Neural progenitor cell (in vitro differentiated cells): ENCODE data around the gene NAT9. TPM values are rescaled to one million over a fixed set of nuclear protein-coding genes. Genes with fewer than 3 reads are reported as not detected.
A peak's percentile ranks its signal among the peaks of the same experiment; 100 is the strongest.

Experiments used
- DNase-seq: peaks from one replicate; pipeline ENCODE4 v3.0.0-alpha.2; 2016; ENCODE audit warnings: low spot score
- H2AFZ ChIP-seq: fragments of 200-600 bp; sonication (generic); replicated peaks from 2 replicates; pipeline ENCODE4 v1.6.1; 2016; ENCODE audit warnings: antibody characterized with exemption
- H3F3A ChIP-seq: fragments of 200-600 bp; sonication (generic); 2 replicates; pipeline ENCODE4 v1.6.1; 2016; ENCODE audit warnings: antibody characterized with exemption, low read depth
- H3K27ac ChIP-seq: fragments of 200-600 bp; sonication (generic); 2 replicates; pipeline ENCODE4 v1.5.1; 2016; ENCODE audit warnings: mild to moderate bottlenecking
- H3K27me3 ChIP-seq: fragments of 200-600 bp; sonication (generic); 2 replicates; pipeline ENCODE4 v1.6.1; 2016; ENCODE audit warnings: mild to moderate bottlenecking, moderate library complexity
- H3K36me3 ChIP-seq: fragments of 200-600 bp; sonication (generic); 2 replicates; pipeline ENCODE4 v1.5.1; 2016
- H3K4me1 ChIP-seq: fragments of 200-600 bp; sonication (generic); 2 replicates; pipeline ENCODE4 v1.6.1; 2016; ENCODE audit warnings: mixed run types
- H3K4me2 ChIP-seq: fragments of 200-600 bp; sonication (generic); 2 replicates; pipeline ENCODE4 v1.6.1; 2016
- H3K4me3 ChIP-seq: fragments of 200-600 bp; sonication (generic); 2 replicates; pipeline ENCODE4 v1.5.1; 2016
- H3K79me2 ChIP-seq: fragments of 200-600 bp; sonication (generic); 2 replicates; pipeline ENCODE4 v1.6.1; 2016; ENCODE audit warnings: low read depth
- H3K9ac ChIP-seq: fragments of 200-600 bp; sonication (generic); 2 replicates; pipeline ENCODE4 v1.6.1; 2016
- H3K9me3 ChIP-seq: fragments of 200-600 bp; sonication (generic); 2 replicates; pipeline ENCODE4 v1.5.1; 2016; ENCODE audit warnings: low read depth
- H4K20me1 ChIP-seq: fragments of 200-600 bp; sonication (generic); 2 replicates; pipeline ENCODE4 v1.6.1; 2016; ENCODE audit warnings: low read depth
- H3K27ac Mint-ChIP-seq: 3 replicates; pipeline ENCODE4 v1.8.0; 2021; ENCODE audit warnings: mixed read lengths
- H3K27me3 Mint-ChIP-seq: 2 replicates; pipeline ENCODE4 v1.8.0; 2022; ENCODE audit warnings: low read depth, mild to moderate bottlenecking, inconsistent platforms, moderate library complexity, mixed read lengths; ENCODE audit not compliant: insufficient read depth
- H3K36me3 Mint-ChIP-seq: 3 replicates; pipeline ENCODE4 v1.8.0; 2021; ENCODE audit warnings: mixed read lengths
- H3K4me1 Mint-ChIP-seq: 3 replicates; pipeline ENCODE4 v1.8.0; 2021; ENCODE audit warnings: mixed read lengths
- H3K4me3 Mint-ChIP-seq: 3 replicates; pipeline ENCODE4 v1.8.0; 2021; ENCODE audit warnings: mild to moderate bottlenecking, moderate library complexity, mixed read lengths
- H3K9me3 Mint-ChIP-seq: 3 replicates; pipeline ENCODE4 v1.8.0; 2020; ENCODE audit warnings: mixed read lengths
- EZH2 ChIP-seq: fragments of 200-600 bp; sonication (generic); IDR thresholded peaks from 2 replicates; pipeline ENCODE4 v1.6.1; 2017; ENCODE audit warnings: antibody characterized with exemption, mild to moderate bottlenecking, moderate library complexity
- EZH2phosphoT487 ChIP-seq: fragments of 200-600 bp; sonication (generic); IDR thresholded peaks from 2 replicates; pipeline ENCODE4 v1.6.1; 2017; ENCODE audit warnings: antibody characterized with exemption
- microRNA-seq: library from miRNA; unstranded; fragments of <30 nt; microRNA quantifications from one replicate; pipeline ENCODE4, GENCODE V29; 2016
- total RNA-seq: library from RNA; depleted of rRNA; stranded (reverse); fragments of >200 nt; gene quantifications from 2 replicates; pipeline ENCODE4 v1.2.3, GENCODE V29; 2015; ENCODE audit warnings: low replicate concordance
- TF ChIP-seq, protein P1 (sequence below): fragments of 200-600 bp; sonication (generic); IDR thresholded peaks from 2 replicates; pipeline ENCODE4 v1.5.1; 2017; ENCODE audit warnings: antibody characterized with exemption, mild to moderate bottlenecking

Gene NAT9
- total RNA-seq, 1 donor from 2014 or later = 75.3 TPM

DNA sequence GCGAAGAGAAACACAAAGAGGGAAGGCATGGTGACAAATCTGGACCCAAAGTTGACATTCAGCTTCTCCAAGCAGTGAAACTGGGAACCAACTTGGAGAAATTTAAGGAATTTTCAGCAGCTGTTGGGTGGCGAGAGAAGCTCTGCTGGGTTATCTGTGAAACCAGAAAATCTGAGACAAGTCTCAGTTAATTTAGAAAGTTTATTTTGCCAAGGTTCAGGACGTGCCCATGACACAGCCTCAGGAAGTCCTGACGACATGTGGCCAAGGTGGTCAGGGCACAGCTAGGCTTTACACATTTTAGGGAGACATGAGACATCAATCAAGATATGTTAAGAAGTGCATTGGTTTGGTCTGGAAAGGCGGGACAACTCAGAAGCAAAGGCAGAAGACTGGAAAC, 52.3 kb downstream of the NAT9 start:
- Mint-ChIP-seq H3K4me3 (no peak overlapping the region), H3K9me3 (no peaks in the 10 kb centered on the region), H3K27me3 (peaks cover 4% of the 10 kb centered on the region), H3K27ac (no peak overlapping the region), H3K36me3 (no peaks in the 10 kb centered on the region), H3K4me1 (no peaks in the 10 kb centered on the region)
- Histone ChIP-seq H2AFZ (no peak overlapping the region), H3K79me2 (no peaks in the 10 kb centered on the region), H3K4me3 (no peak overlapping the region), H3K27ac (no peak overlapping the region), H3F3A (peaks cover 10% of the 10 kb centered on the region), H3K9ac (no peak overlapping the region), H3K4me1 (no peaks in the 10 kb centered on the region), H3K9me3 (no peaks in the 10 kb centered on the region), H3K4me2 (no peak overlapping the region), H3K36me3 (no peaks in the 10 kb centered on the region), H4K20me1 (no peaks in the 10 kb centered on the region), H3K27me3 (peaks cover 21% of the 10 kb centered on the region)
- no peak for DNase-seq
- TF ChIP-seq EZH2 (no peak), EZH2phosphoT487 (no peak)
- TF ChIP-seq, protein P1, sequence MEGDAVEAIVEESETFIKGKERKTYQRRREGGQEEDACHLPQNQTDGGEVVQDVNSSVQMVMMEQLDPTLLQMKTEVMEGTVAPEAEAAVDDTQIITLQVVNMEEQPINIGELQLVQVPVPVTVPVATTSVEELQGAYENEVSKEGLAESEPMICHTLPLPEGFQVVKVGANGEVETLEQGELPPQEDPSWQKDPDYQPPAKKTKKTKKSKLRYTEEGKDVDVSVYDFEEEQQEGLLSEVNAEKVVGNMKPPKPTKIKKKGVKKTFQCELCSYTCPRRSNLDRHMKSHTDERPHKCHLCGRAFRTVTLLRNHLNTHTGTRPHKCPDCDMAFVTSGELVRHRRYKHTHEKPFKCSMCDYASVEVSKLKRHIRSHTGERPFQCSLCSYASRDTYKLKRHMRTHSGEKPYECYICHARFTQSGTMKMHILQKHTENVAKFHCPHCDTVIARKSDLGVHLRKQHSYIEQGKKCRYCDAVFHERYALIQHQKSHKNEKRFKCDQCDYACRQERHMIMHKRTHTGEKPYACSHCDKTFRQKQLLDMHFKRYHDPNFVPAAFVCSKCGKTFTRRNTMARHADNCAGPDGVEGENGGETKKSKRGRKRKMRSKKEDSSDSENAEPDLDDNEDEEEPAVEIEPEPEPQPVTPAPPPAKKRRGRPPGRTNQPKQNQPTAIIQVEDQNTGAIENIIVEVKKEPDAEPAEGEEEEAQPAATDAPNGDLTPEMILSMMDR = no peak

DNA sequence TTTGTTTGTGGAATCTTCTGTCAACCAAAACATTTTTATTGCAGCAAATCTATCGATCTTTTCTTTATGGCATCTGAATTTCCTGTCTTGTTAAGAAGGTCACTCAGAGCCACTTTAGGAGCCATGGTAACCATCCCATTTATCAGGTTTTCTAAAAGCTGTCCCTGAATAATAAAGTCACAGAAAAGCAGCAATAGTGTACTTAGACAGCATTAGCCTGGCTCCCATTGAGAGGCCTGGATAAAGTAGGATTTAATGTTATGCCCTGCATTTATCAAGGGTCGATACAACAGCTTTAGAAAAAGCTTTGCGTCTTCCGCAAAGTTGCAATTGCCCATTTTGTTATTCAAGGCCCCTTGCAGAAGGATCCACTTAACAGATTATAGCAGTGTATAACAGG, 53.4 kb downstream of the NAT9 start:
- no peaks in the 10 kb centered on the region for H3F3A ChIP-seq
- no peak overlapping the region for H3K4me3 Mint-ChIP-seq
- H3K4me1 ChIP-seq = no peaks in the 10 kb centered on the region
- H3K4me2 ChIP-seq = no peak overlapping the region
- H3K27ac Mint-ChIP-seq = no peak overlapping the region
- peaks cover 4% of the 10 kb centered on the region for H3K27me3 Mint-ChIP-seq
- peaks cover 21% of the 10 kb centered on the region for H3K27me3 ChIP-seq
- H3K4me3 ChIP-seq = no peak overlapping the region
- DNase-seq = no peak
- H3K9me3 Mint-ChIP-seq = no peaks in the 10 kb centered on the region
- H3K79me2 ChIP-seq = no peaks in the 10 kb centered on the region
- no peak overlapping the region for H3K27ac ChIP-seq
- H3K9me3 ChIP-seq = no peaks in the 10 kb centered on the region
- TF ChIP-seq EZH2phosphoT487 (no peak), EZH2 (no peak)
- TF ChIP-seq, protein P1 = no peak
- H2AFZ ChIP-seq = no peak overlapping the region
- no peaks in the 10 kb centered on the region for H4K20me1 ChIP-seq
- H3K4me1 Mint-ChIP-seq = no peaks in the 10 kb centered on the region
- no peaks in the 10 kb centered on the region for H3K36me3 ChIP-seq
- no peaks in the 10 kb centered on the region for H3K36me3 Mint-ChIP-seq
- no peak overlapping the region for H3K9ac ChIP-seq

Small RNAs within 50 kb of the gene (microRNA-seq; reads per million reads assigned to microRNA genes)
- gene MIR3615 = 30.9 reads per million, percentile 61 among the genes with 10 or more reads in this experiment

Other genes with a start within 250 kb of the NAT9 start
- not detected in 2 replicates for gene CD300LB, start 244.9 kb downstream of the NAT9 start, total RNA-seq
- gene CD300C, start 230.2 kb downstream of the NAT9 start, total RNA-seq = not detected in 2 replicates
- not detected in 2 replicates for gene CD300H, start 208.8 kb downstream of the NAT9 start, total RNA-seq
- not detected in 2 replicates for gene CD300LD, start 184.1 kb downstream of the NAT9 start, total RNA-seq
- not detected in 2 replicates for gene CD300E, start 152.6 kb downstream of the NAT9 start, total RNA-seq
- gene CD300LF, start 63.4 kb downstream of the NAT9 start, total RNA-seq = not detected in 2 replicates
- gene RAB37, start 39.1 kb downstream of the NAT9 start, total RNA-seq = 1.5 and 4.3 TPM in 2 replicates
- 27.1 and 63.8 TPM in 2 replicates for gene NHERF1, start 27.7 kb downstream of the NAT9 start, total RNA-seq
- 0.03 TPM in 1 of 2 replicates, not detected in the other for gene GRIN2C, start 83.5 kb upstream of the NAT9 start, total RNA-seq
- 7.4 and 25.3 TPM in 2 replicates for gene FDXR, start 96.6 kb upstream of the NAT9 start, total RNA-seq
- 0.36 TPM in 1 of 2 replicates, not detected in the other for gene FADS6, start 117.3 kb upstream of the NAT9 start, total RNA-seq
- gene USH1G, start 146.9 kb upstream of the NAT9 start, total RNA-seq = 0.25 TPM in 1 of 2 replicates, not detected in the other
- gene OTOP2, start 147.9 kb upstream of the NAT9 start, total RNA-seq = not detected in 2 replicates
- gene OTOP3, start 159.6 kb upstream of the NAT9 start, total RNA-seq = not detected in 2 replicates
- 3.5 and 5.0 TPM in 2 replicates for gene HID1, start 196.4 kb upstream of the NAT9 start, total RNA-seq
- gene CDR2L, start 211.3 kb upstream of the NAT9 start, total RNA-seq = 4.0 and 15.8 TPM in 2 replicates
- gene MRPL58, start 236.3 kb upstream of the NAT9 start, total RNA-seq = 50.8 and 52.8 TPM in 2 replicates